ENCODE results near the gene MON1A.

MON1A gene, protein sequence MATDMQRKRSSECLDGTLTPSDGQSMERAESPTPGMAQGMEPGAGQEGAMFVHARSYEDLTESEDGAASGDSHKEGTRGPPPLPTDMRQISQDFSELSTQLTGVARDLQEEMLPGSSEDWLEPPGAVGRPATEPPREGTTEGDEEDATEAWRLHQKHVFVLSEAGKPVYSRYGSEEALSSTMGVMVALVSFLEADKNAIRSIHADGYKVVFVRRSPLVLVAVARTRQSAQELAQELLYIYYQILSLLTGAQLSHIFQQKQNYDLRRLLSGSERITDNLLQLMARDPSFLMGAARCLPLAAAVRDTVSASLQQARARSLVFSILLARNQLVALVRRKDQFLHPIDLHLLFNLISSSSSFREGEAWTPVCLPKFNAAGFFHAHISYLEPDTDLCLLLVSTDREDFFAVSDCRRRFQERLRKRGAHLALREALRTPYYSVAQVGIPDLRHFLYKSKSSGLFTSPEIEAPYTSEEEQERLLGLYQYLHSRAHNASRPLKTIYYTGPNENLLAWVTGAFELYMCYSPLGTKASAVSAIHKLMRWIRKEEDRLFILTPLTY

GRCh38 chr3:49929291-49930167, at the start of gene MON1A:
Gene MON1A, minus strand, starts transcription at chr3:49929811. Its CDS starts 16,465 bp downstream, at chr3:49913346.
- peak; percentile 76 for DNase-seq (ENCODE audit: extremely low read depth, low read depth)
- TF ChIP-seq, protein P1, sequence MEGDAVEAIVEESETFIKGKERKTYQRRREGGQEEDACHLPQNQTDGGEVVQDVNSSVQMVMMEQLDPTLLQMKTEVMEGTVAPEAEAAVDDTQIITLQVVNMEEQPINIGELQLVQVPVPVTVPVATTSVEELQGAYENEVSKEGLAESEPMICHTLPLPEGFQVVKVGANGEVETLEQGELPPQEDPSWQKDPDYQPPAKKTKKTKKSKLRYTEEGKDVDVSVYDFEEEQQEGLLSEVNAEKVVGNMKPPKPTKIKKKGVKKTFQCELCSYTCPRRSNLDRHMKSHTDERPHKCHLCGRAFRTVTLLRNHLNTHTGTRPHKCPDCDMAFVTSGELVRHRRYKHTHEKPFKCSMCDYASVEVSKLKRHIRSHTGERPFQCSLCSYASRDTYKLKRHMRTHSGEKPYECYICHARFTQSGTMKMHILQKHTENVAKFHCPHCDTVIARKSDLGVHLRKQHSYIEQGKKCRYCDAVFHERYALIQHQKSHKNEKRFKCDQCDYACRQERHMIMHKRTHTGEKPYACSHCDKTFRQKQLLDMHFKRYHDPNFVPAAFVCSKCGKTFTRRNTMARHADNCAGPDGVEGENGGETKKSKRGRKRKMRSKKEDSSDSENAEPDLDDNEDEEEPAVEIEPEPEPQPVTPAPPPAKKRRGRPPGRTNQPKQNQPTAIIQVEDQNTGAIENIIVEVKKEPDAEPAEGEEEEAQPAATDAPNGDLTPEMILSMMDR (IDR thresholded peaks at IDR 0.05; ENCODE audit: low read depth, low read length) = peak; percentile 14

GRCh38 chr3:49976942-49977341, 47.3 kb upstream of the MON1A start:
- TF ChIP-seq, protein P1 (IDR thresholded peaks at IDR 0.05; ENCODE audit: low read depth, low read length) = no peak
- DNase-seq (ENCODE audit: extremely low read depth, low read depth) = no peak

GRCh38 chr3:49972656-49973055, 43.0 kb upstream of the MON1A start:
- DNase-seq (ENCODE audit: extremely low read depth, low read depth) = no peak
- TF ChIP-seq, protein P1 (IDR thresholded peaks at IDR 0.05; ENCODE audit: low read depth, low read length) = no peak

DNA sequence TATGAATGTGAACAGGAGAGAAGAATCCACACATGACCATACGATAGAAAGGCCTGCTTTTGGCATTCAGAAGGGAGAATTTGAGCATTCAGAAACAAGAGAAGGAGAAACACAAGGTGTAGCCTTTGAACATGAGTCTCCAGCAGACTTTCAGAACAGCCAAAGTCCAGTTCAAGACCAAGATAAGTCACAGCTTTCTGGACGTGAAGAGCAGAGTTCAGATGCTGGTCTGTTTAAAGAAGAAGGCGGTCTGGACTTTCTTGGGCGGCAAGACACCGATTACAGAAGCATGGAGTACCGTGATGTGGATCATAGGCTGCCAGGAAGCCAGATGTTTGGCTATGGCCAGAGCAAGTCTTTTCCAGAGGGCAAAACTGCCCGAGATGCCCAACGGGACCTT, 38.7 kb upstream of the MON1A start:
- TF ChIP-seq, protein P1 (IDR thresholded peaks at IDR 0.05; ENCODE audit: low read depth, low read length) = no peak
- DNase-seq (ENCODE audit: extremely low read depth, low read depth) = no peak

DNA sequence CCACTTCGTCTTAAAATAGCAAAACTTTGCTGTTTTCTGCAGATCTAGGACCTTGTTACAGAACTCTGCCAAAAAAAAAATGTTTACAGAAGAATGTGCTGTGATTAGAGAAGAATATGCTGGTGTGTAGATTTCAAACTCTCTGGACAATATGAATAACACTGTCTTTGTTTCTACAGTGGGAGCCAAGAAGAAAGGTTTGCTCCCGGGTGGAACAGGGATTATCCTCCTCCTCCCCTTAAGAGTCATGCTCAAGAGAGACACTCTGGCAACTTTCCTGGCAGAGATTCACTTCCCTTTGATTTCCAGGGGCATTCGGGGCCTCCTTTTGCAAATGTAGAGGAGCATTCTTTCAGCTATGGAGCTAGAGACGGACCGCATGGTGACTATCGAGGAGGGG, 37.7 kb upstream of the MON1A start:
- TF ChIP-seq, protein P1 (IDR thresholded peaks at IDR 0.05; ENCODE audit: low read depth, low read length) = no peak
- DNase-seq (ENCODE audit: extremely low read depth, low read depth) = no peak

DNA sequence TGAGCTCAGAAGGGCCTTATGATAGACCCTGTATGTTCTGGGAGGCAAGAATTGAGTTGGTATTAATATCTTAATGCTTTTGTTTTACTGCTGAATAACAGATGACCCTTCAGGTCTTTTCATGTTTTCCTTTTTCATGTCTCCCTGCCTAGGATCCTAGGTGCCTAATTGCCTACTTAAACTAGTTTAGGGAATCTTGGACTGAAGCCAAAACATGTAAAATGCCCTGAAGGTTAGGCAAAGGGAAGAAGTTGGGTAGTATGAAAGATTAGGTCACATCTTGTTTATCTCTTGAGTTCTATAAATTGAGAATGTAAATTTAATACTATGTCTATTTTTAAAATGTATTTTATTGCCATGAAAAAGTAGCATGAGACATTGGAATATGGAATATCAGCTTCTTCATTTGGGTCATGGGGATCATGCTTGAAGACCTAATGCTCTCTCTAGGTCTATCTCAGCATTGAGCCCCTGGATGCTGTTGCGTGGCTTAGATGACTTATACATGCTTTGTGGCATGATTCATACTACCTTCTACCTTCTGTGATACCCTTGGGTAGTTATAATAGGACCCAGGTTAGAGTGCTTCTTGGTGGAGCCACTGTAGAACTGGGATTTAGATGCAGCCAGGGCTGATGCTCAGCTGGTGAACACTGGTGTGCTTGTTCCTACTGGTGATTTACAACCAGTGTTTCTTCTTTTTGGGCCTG, 36.8 kb upstream of the MON1A start:
- TF ChIP-seq, protein P1 (IDR thresholded peaks at IDR 0.05; ENCODE audit: low read depth, low read length) = no peak
- DNase-seq (ENCODE audit: extremely low read depth, low read depth) = no peak
